ENCODE results near the gene TRABD.
"Not testable (repeated sequence)": the region's sequence is repeated elsewhere in the genome, so short reads cannot be mapped to it uniquely, and the experiment has no call there.

TRABD gene

DNA sequence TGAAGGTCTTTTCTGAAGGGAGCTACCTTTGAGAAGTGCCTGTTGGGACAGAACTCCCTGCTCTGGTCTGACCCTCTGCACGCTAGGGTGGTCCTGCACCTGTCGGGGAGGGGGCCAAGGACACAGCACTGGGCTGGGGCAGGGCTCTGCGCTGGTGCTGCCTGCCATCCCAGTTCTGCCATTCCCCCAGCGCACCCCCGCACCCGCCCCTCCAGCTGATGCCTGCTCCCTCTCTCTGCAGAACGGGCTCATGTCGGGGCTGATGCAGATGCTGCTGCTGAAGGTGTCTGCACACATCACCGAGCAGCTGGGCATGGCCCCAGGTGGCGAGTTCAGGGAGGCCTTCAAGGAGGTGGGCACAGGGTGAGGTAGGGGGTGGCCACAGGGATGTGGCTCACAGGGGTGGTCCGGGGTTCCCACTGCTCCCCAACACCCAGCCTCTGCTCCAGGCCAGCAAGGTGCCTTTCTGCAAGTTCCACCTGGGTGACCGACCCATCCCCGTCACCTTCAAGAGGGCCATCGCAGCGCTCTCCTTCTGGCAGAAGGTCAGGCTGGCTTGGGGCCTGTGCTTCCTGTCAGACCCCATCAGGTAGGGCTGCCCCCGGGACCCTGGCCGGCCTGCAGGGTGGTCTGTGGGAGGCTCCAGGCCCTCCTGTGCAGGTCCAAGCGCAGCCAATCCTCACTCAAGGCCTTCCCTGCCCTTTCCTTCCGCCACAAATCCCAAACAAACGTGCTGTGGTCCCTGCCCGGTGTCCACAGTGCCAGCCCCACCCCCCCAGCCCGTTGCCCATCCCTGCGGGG, 11.5 kb downstream of the TRABD start:
- Mint-ChIP-seq H3K9me3 (no peaks in the 10 kb centered on the region), H3K4me3 (no peak overlapping the region), H3K4me1 (ENCODE audit: low read depth) (peaks cover 14% of the 10 kb centered on the region), H3K36me3 (ENCODE audit: low read depth) (peaks cover 10% of the 10 kb centered on the region), H3K27ac (no peak overlapping the region), H3K27me3 (ENCODE audit: low read depth) (no peaks in the 10 kb centered on the region)
- no peak for DNase-seq (ENCODE audit: low spot score)

GRCh38 chr22:50197856-50198623, 12.3 kb downstream of the TRABD start:
- no peak for DNase-seq (ENCODE audit: low spot score)
- Mint-ChIP-seq H3K4me1 (ENCODE audit: low read depth) (peaks cover 12% of the 10 kb centered on the region), H3K27ac (no peak overlapping the region), H3K36me3 (ENCODE audit: low read depth) (peaks cover 8% of the 10 kb centered on the region), H3K27me3 (ENCODE audit: low read depth) (no peaks in the 10 kb centered on the region), H3K9me3 (no peaks in the 10 kb centered on the region), H3K4me3 (no peak overlapping the region)

DNA sequence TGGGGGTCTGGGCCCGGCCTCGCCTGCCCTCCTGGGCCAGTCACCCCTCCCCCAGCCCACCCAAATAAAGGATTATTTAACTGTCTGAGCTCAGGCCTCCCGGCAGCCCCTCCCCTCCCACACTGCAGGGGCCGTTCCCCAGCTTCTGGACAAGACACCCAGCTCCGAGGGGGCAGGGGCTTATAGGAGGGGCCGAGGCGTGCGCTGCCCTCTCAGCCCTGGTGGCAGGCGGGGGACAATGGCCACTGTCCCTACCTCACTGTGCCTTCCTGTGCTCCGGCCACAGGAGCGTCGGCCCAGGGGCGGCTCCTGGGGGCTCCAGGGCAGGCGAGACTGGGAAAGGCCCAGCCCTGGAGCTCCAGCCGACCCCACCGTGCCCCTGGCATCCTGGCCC, 12.9 kb downstream of the TRABD start:
- H3K27me3 Mint-ChIP-seq (ENCODE audit: low read depth): no peaks in the 10 kb centered on the region
- H3K27ac Mint-ChIP-seq: no peak overlapping the region
- peaks cover 14% of the 10 kb centered on the region for H3K36me3 Mint-ChIP-seq (ENCODE audit: low read depth)
- no peak overlapping the region for H3K4me3 Mint-ChIP-seq
- no peak for DNase-seq (ENCODE audit: low spot score)
- H3K4me1 Mint-ChIP-seq (ENCODE audit: low read depth): peaks cover 12% of the 10 kb centered on the region
- no peaks in the 10 kb centered on the region for H3K9me3 Mint-ChIP-seq

- Mint-ChIP-seq H3K9me3 (no peaks in the 10 kb centered on the region), H3K4me3 (peak overlapping the region; percentile 71), H3K27me3 (ENCODE audit: low read depth) (no peaks in the 10 kb centered on the region), H3K4me1 (ENCODE audit: low read depth) (peaks cover 13% of the 10 kb centered on the region), H3K36me3 (ENCODE audit: low read depth) (peaks cover 17% of the 10 kb centered on the region), H3K27ac (peak overlapping the region; percentile 69)
- DNase-seq (ENCODE audit: low spot score): no peak
These were observed 13.6 kb downstream of the TRABD start for GRCh38 chr22:50199251-50199721.

GRCh38 chr22:50199829-50200460, 14.2 kb downstream of the TRABD start:
- Mint-ChIP-seq H3K9me3 (no peaks in the 10 kb centered on the region), H3K36me3 (ENCODE audit: low read depth) (peaks cover 19% of the 10 kb centered on the region), H3K27ac (peak overlapping the region; percentile 69), H3K4me3 (peak overlapping the region; percentile 71), H3K27me3 (ENCODE audit: low read depth) (no peaks in the 10 kb centered on the region), H3K4me1 (ENCODE audit: low read depth) (peaks cover 15% of the 10 kb centered on the region)
- DNase-seq (ENCODE audit: low spot score): no peak

GRCh38 chr22:50200461-50201190, 14.9 kb downstream of the TRABD start, which contains the start of gene SELENOO:
Gene SELENOO, plus strand, starts transcription at chr22:50201011. Its CDS starts 26 bp downstream, at chr22:50201037.
- H3K9me3 Mint-ChIP-seq: no peaks in the 10 kb centered on the region
- DNase-seq (ENCODE audit: low spot score): peak; percentile 89
- H3K4me1 Mint-ChIP-seq (ENCODE audit: low read depth): peaks cover 16% of the 10 kb centered on the region
- H3K36me3 Mint-ChIP-seq (ENCODE audit: low read depth): peaks cover 19% of the 10 kb centered on the region
- no peaks in the 10 kb centered on the region for H3K27me3 Mint-ChIP-seq (ENCODE audit: low read depth)
- peak within 1 kb of the TSS; percentile 73 for H3K27ac Mint-ChIP-seq
- H3K4me3 Mint-ChIP-seq: peak within 1 kb of the TSS; percentile 86

DNA sequence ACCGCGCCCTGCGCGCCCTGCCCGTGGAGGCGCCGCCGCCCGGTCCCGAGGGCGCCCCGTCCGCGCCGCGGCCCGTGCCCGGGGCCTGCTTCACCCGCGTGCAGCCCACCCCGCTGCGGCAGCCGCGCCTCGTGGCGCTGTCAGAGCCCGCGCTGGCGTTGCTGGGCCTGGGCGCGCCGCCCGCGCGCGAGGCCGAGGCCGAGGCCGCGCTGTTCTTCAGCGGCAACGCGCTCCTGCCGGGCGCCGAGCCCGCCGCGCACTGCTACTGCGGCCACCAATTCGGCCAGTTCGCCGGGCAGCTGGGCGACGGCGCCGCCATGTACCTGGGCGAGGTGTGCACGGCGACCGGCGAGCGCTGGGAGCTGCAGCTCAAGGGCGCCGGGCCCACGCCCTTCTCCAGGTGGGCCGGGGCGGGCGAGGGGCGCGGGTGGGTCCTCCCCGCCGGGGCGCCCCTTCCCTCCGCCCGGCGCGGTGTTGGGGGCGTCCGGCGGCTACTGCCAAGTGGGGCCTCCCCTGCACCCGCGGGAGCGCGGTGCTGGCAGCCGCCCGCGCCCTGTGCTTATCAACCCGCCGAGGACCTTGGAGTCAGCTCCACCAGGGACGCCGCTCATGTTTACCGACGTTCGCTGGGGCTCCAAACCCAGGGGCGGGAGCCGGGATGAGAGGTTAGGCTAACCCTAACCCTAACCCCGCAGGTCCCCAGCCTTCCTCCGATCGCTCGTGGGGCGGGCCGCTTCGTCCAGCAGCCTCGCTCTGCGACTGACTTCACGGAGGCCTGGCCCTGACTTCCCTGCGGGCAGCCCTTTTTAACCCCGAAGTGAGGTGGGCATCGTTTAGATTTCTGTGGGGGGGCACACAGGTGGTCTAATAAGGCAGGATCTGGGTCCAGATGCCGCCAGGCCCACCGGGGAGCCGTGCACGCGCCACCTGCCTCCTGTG, 15.7 kb downstream of the TRABD start:
- peak overlapping the region; percentile 64 for H3K27ac Mint-ChIP-seq
- H3K4me1 Mint-ChIP-seq (ENCODE audit: low read depth): peaks cover 16% of the 10 kb centered on the region
- H3K36me3 Mint-ChIP-seq (ENCODE audit: low read depth): peaks cover 22% of the 10 kb centered on the region
- DNase-seq (ENCODE audit: low spot score): no peak
- peak overlapping the region; percentile 86 for H3K4me3 Mint-ChIP-seq
- H3K27me3 Mint-ChIP-seq (ENCODE audit: low read depth): no peaks in the 10 kb centered on the region
- H3K9me3 Mint-ChIP-seq: no peaks in the 10 kb centered on the region

GRCh38 chr22:50202130-50202666, 16.5 kb downstream of the TRABD start:
- no peaks in the 10 kb centered on the region for H3K27me3 Mint-ChIP-seq (ENCODE audit: low read depth)
- H3K4me3 Mint-ChIP-seq: peak overlapping the region; percentile 86
- H3K27ac Mint-ChIP-seq: peak overlapping the region; percentile 64
- peaks cover 23% of the 10 kb centered on the region for H3K36me3 Mint-ChIP-seq (ENCODE audit: low read depth)
- H3K9me3 Mint-ChIP-seq: no peaks in the 10 kb centered on the region
- no peak for DNase-seq (ENCODE audit: low spot score)
- H3K4me1 Mint-ChIP-seq (ENCODE audit: low read depth): peaks cover 16% of the 10 kb centered on the region

DNA sequence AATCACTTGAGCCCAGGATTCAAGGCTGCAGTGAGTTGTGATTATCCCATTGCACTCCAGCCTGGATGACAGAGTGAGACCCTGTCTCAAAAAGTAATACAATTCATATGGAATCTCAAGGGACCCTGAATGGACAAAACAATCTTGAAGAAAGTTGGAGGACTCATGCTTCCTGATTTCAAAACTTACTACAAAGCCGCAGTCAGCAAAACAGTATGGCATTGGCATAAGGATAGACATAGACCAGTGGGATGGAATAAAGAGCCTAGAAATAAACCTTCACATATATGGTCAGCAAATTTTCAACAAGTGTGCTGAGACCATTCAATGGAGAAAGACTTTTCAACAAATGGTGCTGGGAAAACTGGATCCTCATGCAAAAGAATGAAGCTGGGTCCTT, 17.6 kb downstream of the TRABD start:
- Mint-ChIP-seq H3K9me3 (no peaks in the 10 kb centered on the region), H3K4me3 (no peak overlapping the region), H3K4me1 (ENCODE audit: low read depth) (peaks cover 16% of the 10 kb centered on the region), H3K27ac (no peak overlapping the region), H3K27me3 (ENCODE audit: low read depth) (no peaks in the 10 kb centered on the region), H3K36me3 (ENCODE audit: low read depth) (peaks cover 23% of the 10 kb centered on the region)
- no peak for DNase-seq (ENCODE audit: low spot score)

DNA sequence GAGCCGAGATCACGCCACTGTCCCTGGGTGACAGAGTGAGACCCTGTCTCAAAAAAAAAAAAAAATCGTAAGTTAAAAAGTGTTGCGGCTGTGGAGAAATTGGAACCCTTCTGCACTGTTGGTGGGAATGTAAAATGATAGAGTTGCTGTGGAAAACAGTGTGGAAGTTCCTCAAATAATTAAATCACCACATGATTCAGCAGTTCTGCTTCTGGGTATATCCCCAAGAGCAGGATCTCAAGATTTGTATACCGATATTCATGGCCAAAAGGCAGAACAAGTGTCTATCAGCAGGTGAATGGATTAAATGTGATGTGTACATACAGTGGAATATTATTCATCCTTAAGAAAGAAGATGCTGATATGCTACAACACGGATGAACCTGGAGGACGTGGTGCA, 18.9 kb downstream of the TRABD start:
- Mint-ChIP-seq H3K27ac (no peak overlapping the region), H3K4me3 (no peak overlapping the region), H3K36me3 (ENCODE audit: low read depth) (peaks cover 20% of the 10 kb centered on the region), H3K27me3 (ENCODE audit: low read depth) (no peaks in the 10 kb centered on the region), H3K4me1 (ENCODE audit: low read depth) (peaks cover 13% of the 10 kb centered on the region), H3K9me3 (no peaks in the 10 kb centered on the region)
- no peak for DNase-seq (ENCODE audit: low spot score)

DNA sequence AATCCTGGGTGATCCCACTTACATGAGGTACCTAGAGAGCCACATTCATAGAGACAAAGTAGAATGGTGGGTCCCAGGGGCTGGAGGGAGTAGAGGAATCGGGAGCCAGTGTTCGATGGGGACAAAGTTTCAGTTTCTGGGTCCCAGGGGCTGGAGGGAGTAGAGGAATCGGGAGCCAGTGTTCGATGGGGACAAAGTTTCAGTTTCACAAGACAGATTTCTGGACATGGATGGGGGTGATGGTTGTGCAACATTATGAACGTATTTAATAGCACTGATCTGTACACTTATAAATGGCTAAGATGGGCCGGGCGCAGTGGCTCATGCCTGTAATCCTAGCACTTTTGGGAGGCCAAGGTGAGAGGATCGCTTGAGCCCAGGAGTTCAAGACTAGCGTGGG, 19.3 kb downstream of the TRABD start:
- peaks cover 14% of the 10 kb centered on the region for H3K4me1 Mint-ChIP-seq (ENCODE audit: low read depth)
- H3K27me3 Mint-ChIP-seq (ENCODE audit: low read depth); H3K9me3 Mint-ChIP-seq; H3K4me3 Mint-ChIP-seq; DNase-seq (ENCODE audit: low spot score); H3K27ac Mint-ChIP-seq: not testable (repeated sequence)
- H3K36me3 Mint-ChIP-seq (ENCODE audit: low read depth): peaks cover 23% of the 10 kb centered on the region

GRCh38 chr22:50205781-50206569, 20.3 kb downstream of the TRABD start:
- H3K9me3 Mint-ChIP-seq: no peaks in the 10 kb centered on the region
- H3K36me3 Mint-ChIP-seq (ENCODE audit: low read depth): peaks cover 24% of the 10 kb centered on the region
- no peak overlapping the region for H3K27ac Mint-ChIP-seq
- H3K4me1 Mint-ChIP-seq (ENCODE audit: low read depth): peaks cover 14% of the 10 kb centered on the region
- H3K4me3 Mint-ChIP-seq: no peak overlapping the region
- no peak for DNase-seq (ENCODE audit: low spot score)
- H3K27me3 Mint-ChIP-seq (ENCODE audit: low read depth): no peaks in the 10 kb centered on the region
